ENCODE results near the gene POLDIP3.
"Not testable (repeated sequence)": the region's sequence is repeated elsewhere in the genome, so short reads cannot be mapped to it uniquely, and the experiment has no call there.

The POLDIP3 gene

DNA sequence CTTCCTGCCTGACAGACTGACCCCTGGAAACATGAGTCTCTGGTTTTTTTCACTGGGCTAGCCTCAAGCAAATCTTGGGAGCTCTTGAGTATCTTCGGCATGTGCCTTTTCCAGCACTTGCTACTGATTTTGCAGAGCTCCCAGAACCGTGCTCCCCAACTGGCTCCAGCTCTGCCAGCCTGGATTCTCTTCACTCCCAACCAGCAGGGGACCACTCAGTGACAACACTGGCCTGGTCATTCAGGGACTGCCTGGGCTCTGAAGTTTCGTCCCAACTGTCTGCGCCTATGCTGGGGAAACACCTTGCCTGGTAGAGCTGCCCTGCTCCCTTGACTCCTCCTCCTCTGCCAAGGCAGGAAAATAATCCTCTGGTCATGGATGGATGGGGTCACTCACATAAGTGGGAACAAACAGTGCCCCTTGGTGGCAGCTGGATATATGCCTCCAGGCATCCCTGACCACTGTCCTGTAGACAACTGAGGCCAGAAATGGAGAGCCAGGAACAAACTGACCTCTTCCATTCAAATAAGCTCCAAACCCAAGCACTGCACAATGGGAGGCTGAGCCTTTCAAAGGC, 30.2 kb downstream of the POLDIP3 start:
- DNase-seq: no peak

DNA sequence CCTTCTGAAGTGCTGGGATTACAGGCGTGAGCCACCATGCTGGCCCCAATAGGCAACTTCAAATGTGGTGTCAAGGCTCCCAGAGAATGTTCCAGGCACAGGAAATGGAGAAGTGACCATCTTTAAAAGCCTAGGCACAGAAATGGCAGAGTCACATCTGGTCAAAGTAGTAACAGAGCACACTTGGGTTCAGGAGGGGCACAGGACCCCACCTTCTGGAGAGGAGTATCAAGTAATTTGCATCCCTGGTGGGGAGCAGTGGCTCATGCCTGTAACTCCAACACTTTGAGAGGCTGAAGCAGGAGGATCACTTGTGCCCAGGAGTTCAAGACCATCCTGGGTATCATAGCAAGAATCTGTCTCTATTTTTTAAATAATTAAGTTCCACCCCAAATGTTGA, 31.7 kb downstream of the POLDIP3 start:
- DNase-seq: no peak

DNA sequence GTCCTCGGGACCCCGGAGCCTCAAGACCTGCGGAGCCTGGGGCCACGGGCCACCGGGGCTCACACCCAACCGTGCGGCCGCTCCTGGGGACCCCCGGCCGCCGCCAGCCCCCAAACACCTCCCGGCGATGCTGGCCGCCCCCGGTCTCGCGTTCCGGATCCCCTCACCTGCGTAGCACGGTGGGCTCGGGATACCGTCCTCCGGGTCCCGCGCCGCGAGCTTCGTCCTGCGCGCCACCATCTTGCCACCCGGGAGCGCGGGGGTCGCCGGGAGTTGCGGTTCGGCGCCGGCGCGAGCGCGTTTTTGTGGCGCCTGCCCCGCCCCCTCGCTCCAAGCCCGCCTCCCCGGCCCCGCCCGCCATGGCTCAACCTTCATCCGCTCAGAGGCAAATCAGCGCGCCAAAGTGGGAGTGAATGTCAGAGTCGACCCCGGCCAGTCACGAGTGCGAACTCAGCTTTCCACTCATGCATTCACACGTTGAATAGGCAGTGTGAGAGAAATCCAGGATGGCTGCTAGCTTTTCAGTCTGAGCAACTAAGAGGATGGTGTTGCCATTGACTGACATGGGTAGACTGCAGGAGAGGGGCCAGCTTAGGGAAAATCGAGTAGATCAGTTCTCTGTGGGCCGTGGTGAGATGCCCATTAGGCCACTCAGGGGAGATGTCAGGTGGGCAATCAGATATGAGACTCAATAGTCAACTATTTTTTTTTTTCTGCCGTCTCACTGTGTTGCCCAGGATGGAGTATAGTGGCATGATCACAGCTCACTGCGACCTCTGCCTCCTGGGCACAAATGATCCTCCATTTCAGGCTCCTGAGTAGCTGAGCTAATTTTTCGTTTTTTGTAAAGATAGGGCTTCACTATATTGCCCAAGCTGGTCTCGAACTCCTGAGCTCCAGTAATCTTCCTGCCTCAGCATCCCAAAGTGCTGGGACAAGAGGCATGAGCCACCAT, 32.6 kb downstream of the POLDIP3 start:
- peak; percentile 59 to 72 for DNase-seq

DNA sequence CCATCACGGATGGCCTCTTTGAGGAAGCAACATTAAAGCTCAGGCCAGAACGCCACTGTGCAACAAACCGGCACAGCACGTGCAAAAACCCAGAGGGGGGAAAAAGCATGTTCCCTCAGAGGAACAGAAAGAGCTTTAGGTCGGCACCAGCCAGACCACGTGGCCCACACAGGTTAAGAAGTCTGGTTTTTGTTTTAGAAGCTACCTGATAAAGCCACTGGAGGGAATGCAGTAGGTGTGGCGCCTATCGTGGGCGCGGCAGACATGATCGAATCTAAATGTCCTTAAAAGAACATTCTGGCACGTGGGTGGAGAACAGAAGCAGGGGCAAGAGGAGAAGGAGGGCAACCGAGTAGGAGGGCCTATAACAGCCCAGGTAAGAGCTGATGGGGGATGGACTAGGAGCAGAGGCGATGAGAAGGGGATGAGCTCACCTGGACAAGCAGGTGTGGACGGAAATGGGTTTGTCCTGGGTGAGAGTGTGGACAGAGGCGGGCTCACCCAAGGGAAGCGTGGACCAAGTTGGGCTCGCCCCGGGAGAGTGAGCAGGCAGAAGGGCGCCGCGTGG, 33.4 kb downstream of the POLDIP3 start:
- not testable (repeated sequence) for DNase-seq

DNA sequence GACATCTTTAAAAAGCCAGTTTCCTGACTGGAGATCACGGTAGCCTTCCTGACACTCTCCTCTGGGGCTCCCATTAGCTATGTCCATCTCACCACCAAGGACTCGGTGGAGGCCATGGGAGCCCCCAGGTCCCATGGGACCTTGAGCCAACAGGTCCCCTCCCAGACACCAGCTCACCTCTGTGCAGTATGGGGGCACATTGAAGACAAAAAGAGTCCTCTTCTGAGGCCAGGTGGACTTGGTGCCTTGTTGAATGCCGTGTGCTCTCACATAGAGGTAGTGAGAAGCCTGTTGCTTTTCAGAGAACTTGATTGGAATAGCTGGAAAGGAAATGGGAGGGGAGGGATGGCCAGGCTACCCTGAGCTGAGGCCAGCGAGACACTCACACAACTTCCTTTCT, 34.6 kb downstream of the POLDIP3 start:
- DNase-seq: not testable (repeated sequence)

DNA sequence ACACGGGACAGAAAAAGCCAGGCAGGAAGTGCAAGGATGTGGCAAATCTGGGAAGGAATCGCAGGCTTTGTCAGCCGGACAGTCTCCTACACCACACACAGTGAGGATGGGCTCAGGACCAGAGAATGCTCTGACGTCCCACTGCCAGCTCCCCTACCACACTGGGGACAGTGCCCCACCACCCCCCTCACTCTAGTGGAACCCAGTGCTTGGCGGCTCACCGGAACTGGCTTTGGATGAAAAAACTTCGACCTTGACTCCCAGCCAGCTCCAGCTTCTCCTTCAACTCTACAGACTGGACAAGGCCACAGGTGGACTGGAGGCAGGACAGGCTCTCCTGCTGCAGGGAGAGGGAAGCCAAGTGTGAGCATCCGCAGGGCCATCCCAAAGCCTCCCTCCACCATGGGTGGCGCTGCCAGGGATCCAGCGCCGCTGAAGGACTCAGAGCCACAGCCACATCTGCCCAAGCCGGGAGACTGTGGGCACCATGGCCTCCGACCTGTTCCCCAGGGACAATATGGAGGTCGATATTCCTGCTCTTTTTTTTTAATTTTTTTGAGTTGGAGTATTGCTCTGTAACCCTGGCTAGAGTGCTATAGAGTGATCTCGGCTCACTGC, 37.0 kb downstream of the POLDIP3 start:
- DNase-seq: no peak

DNA sequence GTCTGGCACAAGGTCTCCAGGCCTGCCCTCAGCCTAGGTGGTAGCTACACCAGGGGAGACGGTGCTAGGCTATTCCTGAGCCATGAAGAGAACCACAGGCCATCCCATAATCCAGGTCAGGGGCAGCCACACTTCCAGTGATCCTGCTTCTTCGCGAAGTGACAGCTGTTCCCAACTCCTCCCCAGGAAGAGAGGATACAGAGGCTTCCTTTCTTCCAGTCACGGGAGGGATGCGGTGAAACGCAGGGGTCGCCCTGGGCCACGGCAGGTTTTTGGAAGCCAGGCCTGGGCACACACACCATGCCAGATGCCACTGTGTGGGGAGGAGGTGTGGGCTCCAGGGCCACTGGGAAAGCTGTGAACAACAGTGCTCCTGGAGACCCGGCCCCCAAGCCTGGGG, 37.5 kb downstream of the POLDIP3 start:
- not testable (repeated sequence) for DNase-seq

DNA sequence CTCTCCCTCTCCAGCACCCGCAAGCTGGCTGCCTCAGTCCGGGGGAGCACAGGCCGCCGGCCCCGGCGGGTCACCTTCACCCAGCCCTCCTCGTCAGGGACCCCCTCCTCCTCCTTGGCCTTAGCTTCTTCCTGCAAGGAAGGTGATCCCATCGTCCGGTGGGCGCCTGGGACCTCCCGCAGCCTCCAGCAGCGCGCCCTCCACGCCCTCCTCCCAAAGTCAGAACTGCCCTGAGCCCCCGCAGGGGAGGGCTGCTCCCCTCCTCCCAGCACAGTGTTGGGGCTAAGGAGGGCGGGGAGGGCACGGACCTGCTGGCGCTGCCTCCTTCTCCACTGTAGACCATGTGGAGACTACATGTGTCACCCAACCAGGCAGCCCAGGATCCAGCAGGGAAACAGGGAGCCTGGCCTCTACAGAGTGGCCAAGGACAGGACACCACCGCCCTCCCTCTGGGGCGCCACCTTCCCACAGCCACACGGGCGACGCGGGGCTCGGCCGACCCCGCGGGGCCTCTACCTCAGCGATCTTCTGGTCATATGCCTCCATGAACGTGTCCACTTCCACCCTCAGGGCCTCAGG, 38.6 kb downstream of the POLDIP3 start:
- not testable (repeated sequence) for DNase-seq

DNA sequence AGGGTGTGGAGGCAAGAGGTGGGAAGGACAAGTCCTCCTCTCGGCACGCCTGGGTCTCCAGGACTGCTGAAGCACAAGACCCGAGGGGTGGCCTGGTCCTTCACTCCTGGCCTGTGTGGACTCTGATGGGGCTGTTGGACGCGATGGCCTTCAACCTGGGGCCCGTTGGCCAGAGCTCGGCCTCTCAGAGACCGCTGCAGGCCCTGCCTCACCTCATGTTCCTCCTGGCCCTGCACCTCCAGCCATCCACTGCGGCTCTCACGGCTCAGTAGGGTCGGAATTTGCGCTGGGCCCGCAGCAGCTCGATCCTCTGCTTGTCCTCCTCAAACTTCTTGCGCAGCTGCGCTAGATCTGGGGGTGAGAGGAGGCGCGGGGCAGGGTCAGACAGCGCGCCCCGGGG, 40.2 kb downstream of the POLDIP3 start:
- not testable (repeated sequence) for DNase-seq

DNA sequence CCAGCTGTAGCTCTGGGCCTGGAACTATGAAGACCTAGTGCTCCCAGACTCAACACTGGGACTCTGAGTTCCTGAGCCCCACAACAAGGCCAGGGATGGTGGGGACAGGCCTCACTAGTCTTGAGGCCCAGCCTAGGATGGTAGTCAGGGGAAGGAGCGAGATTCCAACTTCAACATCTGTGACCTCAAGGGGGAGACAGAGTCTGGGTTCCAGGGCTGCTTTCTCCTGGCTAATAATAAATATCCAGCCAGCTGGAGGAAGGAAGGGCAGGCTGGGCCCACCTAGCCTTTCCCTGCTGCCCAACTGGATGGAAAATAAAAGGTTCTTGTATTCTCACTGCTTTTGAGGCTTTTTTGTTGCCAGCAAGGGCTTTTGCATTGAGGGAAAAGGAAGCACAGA, 40.6 kb downstream of the POLDIP3 start:
- not testable (repeated sequence) for DNase-seq

DNA sequence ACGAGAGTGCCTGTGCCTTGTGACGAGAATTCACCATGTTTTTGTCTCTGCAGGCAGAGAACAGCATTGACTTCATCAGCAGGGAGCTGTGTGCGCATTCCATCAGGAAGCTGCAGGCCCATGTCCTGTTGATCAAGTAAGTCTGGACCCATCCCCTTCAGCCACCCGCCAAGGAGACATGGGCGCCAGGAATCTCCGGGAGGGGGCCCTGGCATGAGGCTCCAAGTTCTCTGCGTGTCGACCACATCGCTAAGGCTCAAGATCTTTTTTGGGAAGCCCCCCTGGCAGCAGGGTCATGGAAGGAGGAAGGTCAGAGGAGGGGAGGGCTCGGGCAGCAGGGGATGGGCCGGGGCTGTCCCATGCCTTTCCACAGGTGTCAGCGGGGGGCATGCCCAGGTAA, 43.6 kb downstream of the POLDIP3 start:
- not testable (repeated sequence) for DNase-seq

DNA sequence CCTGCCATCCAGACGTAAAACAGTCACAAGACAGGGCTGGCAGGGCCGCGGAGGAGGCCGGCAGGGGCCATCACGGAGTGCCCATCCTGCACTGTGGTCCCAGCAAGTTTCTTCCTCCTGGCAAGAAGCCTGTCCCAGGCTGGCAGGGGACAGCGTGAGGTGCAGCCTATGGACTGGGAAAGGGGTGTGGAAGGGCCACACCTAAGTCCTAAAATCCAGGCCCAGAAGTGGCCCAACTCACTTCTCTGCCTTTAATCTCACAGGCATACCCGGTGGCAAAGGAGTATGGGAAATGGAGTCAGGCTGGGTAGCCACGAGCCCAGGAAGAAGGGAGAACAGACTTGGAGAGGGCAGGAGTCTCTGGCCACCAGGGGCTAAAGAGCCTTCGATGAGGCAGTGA, 44.1 kb downstream of the POLDIP3 start:
- DNase-seq: not testable (repeated sequence)

DNA sequence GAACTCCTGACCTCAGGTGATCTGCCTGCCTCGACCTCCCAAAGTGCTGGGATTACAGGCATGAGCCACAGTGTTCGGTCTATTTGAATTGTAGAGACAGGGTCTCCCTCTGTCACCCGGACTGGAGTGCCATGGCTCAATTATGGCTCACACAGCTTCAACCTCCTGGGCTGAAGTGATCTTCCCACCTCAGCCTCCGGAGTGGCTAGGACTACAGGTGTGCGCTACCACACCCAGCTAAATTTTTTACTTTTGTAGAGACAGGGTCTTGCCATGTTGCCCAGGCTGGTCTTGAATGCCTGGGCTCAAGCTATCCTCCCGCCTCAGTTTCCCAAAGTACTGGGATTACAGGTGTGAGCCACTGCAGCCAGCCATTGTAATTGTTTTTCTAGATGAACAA, 46.7 kb downstream of the POLDIP3 start:
- DNase-seq: not testable (repeated sequence)

DNA sequence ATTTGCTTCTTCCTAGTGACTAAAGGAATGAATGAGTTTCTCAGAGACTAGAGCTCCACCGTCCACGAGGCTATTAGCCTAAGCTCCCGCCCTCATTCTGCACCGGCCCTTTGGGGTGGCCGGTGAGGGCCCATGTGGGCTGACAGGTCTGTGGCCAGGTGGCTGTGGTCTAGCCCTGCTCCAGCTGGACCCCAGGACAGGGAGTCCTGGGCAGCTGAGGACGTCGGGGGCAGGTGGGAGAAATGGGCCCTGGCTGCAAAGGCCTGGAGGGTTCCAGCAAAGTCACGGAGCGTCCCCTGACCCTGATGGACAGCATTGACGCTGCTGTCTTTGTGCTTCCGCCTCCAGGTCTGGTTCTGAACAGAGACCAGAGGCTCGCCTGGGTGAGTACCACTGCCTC, 48.7 kb downstream of the POLDIP3 start:
- DNase-seq: no peak

DNA sequence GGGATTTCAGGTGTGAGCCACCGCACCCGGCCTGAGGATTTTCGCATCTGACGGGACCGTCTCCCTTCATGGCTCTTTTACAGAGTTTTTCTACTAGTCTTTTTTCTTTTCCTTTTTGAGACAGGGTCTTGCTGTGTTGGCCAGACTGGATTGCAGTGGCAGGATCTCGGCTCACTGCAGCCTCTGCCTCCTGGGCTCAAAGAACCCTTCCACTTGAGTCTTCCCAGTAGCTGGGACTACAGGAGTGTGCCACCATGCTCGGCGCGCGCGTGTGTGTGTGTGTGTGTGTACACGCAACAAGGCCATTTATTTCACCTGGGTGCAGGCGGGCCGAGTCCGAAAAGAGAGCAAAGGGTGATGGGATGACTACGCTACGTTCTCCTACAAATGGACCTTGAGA, 50.0 kb downstream of the POLDIP3 start:
- DNase-seq: no peak

DNA sequence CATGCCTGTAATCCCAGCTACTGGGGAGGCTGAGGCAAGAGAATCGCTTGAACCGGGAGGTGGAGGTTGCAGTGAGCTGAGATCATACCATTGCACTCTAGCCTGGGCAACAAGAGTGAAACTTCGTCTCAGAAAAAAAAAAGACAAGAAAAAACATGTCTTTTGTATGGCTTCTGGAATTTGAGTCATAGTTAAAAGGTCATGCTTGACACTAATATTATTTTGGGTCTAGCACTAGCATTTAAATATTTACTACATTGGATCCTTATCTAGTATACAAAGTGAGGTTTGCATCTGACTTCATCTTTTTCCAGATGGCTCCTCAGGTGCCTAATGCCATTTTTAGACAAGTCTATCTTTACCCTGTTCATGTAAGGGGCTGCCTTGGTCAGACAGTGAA, 50.7 kb downstream of the POLDIP3 start:
- not testable (repeated sequence) for DNase-seq

DNA sequence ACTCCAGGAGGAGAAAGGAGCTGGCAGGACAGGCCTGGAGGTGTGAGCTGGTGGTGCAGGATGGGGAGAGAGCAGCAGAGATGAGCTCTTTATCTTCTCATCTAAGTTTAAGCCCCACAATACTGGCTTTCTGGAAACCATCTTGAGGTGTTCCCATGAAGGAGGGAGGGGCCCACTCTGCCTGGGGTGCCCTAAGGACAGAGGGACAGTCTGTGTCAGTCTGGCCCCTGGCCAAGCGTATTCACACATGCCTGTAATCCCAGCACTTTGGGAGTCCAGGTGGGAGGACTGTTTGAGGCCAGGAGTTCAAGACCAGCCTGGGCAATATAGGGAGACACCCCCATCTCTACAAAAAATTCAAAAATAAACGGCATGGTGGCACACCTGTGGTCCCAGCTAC, 52.0 kb downstream of the POLDIP3 start:
- DNase-seq: no peak

DNA sequence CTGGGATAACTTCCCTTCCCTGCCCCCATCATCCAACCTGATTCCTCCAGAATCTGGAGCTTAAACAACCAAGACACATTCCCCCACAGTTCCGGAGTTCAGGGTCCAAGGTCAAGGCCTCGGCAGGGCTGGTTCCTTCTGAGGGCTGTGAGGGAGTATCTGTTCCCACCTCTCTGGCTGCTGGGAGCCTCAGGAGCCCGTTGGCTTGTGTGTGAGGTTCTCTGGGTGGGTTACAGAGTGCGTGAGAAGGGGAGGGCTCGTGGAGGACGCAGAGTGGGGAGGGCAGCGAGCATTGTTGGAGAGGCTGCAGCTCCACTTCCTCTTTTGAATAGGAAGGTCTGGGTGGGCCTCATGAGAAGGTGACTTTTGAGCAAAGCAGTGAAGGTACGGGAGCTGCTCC, 52.4 kb downstream of the POLDIP3 start:
- DNase-seq: no peak

DNA sequence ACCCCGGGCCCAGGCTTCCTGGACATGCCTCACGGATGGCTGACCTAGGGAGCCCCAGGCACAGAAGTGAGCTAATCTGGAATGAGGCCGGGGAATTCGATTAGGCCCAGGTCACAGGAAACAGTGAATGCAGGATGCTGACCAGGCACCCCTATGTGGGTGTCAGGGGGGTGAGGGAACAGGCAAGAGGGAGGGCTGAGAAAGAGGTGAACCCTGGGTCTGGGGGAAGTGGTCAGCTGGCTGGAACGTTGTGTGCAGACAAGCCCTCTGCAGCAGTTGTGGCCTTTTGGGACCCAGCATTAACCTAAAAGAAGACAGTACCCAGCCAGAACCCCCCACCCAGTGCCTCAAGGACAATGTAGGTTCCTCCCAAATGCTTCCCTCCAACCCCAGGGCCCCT, 52.8 kb downstream of the POLDIP3 start:
- no peak for DNase-seq

DNA sequence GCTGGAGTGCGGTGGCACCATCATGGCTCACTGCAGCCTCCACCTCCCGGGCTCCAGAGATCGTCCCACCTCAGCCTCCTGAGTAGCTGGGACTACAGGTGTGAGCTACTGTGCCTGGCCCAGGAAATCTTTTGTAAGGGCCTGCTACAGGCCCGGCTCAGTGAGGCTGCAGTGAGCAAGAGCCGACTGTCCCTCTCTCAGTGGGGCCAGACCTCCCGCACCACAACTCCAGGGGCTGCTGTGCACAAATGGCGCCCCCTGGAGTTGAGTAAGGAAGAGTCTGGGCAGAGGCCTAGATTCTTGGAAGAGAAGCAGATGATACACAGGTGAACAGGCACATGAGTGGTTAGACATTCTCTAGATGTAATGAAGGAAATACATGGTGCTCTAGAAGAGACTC, 53.9 kb downstream of the POLDIP3 start:
- peak in 1 of 2 donors; percentile 9 for DNase-seq

DNA sequence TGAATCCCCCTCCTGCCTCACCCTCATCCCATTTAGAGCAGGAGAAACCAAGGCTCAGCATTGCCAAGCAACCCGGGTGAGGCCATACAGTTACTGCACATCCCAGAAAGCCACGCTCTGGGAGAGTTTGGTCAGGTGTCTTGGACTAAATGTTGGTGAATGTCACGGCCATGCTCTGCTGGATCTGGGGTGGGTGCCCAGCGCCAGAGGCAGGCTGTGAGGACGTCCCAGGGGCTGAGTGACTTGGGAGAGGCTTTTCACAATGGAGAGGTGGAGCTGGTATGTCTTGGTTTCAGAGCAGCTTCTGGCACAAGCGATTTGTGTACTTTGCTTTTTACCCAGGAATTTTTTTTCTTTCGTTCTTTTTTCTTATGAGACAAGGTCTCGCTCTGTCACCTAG, 54.3 kb downstream of the POLDIP3 start:
- no peak for DNase-seq

DNA sequence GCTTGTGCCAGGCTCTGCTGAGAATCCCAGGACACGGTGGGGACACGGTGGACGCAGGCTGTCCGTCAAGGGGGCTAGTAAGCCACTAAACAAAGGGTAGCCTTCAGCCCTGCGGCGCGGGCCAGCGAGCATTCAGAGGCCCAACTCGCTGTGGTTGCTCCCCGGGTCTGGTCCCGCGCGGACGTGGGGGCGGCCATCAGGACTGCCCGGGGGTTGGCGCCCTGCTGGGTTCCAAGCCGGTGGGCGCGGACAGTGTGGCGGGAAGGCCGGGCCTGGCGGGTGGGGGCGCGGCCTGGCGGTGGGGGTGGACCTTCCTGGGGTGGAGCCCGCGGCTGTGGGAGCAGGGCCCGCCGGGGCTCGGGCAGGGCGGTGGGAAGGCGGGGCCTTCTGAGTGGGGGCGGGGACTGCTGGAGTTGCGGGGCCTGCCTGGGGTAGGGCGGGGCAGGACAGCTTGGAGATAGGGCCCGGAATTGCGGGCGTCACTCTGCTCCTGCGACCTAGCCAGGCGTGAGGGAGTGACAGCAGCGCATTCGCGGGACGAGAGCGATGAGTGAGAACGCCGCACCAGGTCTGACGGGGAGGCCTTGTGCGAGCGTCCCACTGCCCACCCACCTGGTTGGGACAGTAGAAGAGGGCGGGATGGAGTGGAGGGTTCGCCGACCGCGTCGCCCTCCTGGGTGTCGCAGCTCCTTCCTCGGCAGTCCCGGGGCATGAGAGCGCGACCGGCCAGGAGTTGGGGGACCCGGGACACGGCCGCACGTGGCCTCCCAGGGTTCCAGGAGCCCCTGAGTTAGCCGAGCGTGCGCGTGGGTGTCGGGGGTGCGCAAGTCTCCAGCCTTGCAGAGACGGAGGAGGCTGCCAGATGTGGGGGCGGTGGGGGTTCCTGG, 61.0 kb downstream of the POLDIP3 start, which contains the start of gene SERHL2:
Gene SERHL2 (plus strand): TSS at position 482 of the 887 bp plus-strand sequence. CDS start 65 bp downstream, at position 547.
- DNase-seq: peak; percentile 69 to 71

All from inflammatory macrophage (primary cell).